Glutamatergic neuron (in vitro differentiated cells): ENCODE data around the gene CFL1. TPM values are rescaled to one million over a fixed set of nuclear protein-coding genes. Genes with fewer than 3 reads are reported as not detected.
A peak's percentile ranks its signal among the peaks of the same experiment; 100 is the strongest.
"Not testable (repeated sequence)": the region's sequence is repeated elsewhere in the genome, so short reads cannot be mapped to it uniquely, and the experiment has no call there.

ENCODE experiments used
- DNase-seq: peaks from one replicate; pipeline ENCODE4 v3.0.0; 2022
- H3K27ac Mint-ChIP-seq: one replicate; pipeline ENCODE4 v1.8.0; 2020; ENCODE audit warnings: mild to moderate bottlenecking, mixed read lengths, inconsistent platforms; ENCODE audit not compliant: unreplicated experiment
- H3K27me3 Mint-ChIP-seq: one replicate; pipeline ENCODE4 v1.8.0; 2020; ENCODE audit warnings: mild to moderate bottlenecking, moderate library complexity, mixed read lengths, inconsistent platforms; ENCODE audit not compliant: unreplicated experiment
- H3K36me3 Mint-ChIP-seq: one replicate; pipeline ENCODE4 v1.8.0; 2020; ENCODE audit warnings: mild to moderate bottlenecking, mixed read lengths, inconsistent platforms; ENCODE audit not compliant: unreplicated experiment
- H3K4me1 Mint-ChIP-seq: one replicate; pipeline ENCODE4 v1.8.0; 2020; ENCODE audit warnings: mild to moderate bottlenecking, low read depth, mixed read lengths, inconsistent platforms; ENCODE audit not compliant: unreplicated experiment
- H3K4me3 Mint-ChIP-seq: one replicate; pipeline ENCODE4 v1.8.0; 2020; ENCODE audit warnings: mild to moderate bottlenecking, mixed read lengths, inconsistent platforms; ENCODE audit not compliant: unreplicated experiment
- H3K9me3 Mint-ChIP-seq: one replicate; pipeline ENCODE4 v1.8.0; 2020; ENCODE audit warnings: mild to moderate bottlenecking, moderate library complexity, mixed read lengths, inconsistent platforms; ENCODE audit not compliant: unreplicated experiment
- total RNA-seq: library from RNA; stranded (reverse); fragmentation: NEBNext Ultra II Directional; extraction: Animal tissue kit (Norgen Biotek cat#: 25700); gene quantifications from one replicate; pipeline ENCODE4 v1.2.1, GENCODE V29; 2021; ENCODE audit not compliant: unreplicated experiment
- TF ChIP-seq, protein P1 (sequence below): fragments of 200-600 bp; sonication (generic); IDR thresholded peaks from one replicate; pipeline ENCODE4 v1.5.0; 2021; ENCODE audit not compliant: partially characterized antibody, unreplicated experiment

CFL1 gene
- total RNA-seq, 1 donor from 2014 or later, result 1,294 TPM

DNA sequence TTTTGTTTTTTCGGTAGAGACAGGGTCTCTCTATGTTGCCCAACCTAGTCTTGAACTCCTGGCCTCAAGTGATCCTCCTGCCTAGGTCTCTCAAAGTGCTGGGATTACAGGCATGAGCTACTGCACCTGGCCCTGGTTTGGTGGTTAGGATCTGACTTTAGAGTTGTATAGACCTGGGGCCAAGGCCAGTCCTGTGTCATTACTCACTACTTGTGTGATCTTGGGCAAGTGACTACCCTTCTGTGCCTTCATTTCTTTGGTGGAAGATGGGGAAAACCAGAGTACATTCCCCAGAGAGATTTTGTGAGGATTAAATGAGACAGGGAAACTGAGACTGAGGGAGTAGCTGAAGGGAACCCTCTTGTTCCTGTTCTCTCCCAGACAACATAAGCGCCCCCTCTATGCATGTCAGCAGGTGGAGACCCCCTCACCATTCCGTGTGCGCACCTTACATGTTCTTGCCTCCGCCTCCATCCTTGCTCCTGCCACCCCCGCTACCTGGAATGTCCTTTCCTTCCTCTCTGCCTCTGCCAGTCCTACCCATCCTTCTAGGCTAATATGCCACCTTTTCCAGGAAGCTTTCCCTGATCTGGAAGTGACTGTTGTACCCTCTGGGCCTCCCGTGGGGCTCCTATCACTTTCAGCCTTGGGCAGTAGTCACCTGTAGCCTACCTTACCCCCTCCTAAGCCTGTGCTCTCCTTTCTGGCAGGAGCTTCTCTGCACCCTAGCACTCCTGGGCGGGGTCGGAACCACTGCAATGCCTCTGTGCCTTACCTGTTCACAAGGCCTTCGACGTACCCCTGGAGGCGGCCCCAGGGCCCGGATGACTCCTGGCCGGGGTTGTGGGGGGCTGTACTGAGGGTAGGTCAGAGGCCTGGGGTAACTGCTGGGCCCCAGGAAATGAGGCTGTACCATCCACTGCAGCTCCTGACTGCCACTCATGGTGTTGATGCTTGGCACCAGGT, 38.3 kb upstream of the CFL1 start:
- Mint-ChIP-seq H3K27ac (no peak overlapping the region), H3K4me3 (no peak overlapping the region), H3K9me3 (peaks cover 7% of the 10 kb centered on the region), H3K27me3 (peaks cover 13% of the 10 kb centered on the region), H3K4me1 (peaks cover 9% of the 10 kb centered on the region), H3K36me3 (no peaks in the 10 kb centered on the region)
- DNase-seq, result no peak
- TF ChIP-seq, protein P1, sequence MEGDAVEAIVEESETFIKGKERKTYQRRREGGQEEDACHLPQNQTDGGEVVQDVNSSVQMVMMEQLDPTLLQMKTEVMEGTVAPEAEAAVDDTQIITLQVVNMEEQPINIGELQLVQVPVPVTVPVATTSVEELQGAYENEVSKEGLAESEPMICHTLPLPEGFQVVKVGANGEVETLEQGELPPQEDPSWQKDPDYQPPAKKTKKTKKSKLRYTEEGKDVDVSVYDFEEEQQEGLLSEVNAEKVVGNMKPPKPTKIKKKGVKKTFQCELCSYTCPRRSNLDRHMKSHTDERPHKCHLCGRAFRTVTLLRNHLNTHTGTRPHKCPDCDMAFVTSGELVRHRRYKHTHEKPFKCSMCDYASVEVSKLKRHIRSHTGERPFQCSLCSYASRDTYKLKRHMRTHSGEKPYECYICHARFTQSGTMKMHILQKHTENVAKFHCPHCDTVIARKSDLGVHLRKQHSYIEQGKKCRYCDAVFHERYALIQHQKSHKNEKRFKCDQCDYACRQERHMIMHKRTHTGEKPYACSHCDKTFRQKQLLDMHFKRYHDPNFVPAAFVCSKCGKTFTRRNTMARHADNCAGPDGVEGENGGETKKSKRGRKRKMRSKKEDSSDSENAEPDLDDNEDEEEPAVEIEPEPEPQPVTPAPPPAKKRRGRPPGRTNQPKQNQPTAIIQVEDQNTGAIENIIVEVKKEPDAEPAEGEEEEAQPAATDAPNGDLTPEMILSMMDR, result no peak

DNA sequence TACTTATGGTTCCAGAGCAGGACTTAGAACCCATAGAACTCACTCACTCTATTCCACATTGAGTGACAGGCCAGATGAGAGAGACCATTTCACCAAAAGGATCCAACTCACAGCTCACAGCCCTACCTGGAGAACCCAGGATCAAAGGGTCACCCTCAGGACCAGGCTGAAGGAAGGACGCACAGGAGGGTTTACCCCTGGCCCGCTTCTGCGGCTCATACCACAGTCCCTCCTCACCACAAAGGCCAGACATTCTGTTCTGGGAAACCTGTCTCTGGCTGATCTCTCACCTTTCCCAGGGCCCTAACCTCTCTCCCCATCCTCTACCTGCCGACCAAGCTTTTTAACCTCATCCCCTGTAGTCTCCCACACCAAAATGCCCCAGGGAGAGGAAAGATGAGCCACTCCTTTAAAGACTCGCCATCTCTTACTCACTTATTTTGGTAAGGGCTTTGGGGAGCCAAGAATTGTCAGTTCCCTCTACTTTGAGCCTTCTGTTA, 37.6 kb upstream of the CFL1 start:
- no peak for DNase-seq
- Mint-ChIP-seq H3K4me3 (no peak overlapping the region), H3K9me3 (peaks cover 5% of the 10 kb centered on the region), H3K36me3 (no peaks in the 10 kb centered on the region), H3K27ac (no peak overlapping the region), H3K27me3 (peaks cover 7% of the 10 kb centered on the region), H3K4me1 (peaks cover 9% of the 10 kb centered on the region)
- TF ChIP-seq, protein P1, result no peak

GRCh38 chr11:65894034-65894591, 36.1 kb upstream of the CFL1 start:
- Mint-ChIP-seq H3K36me3 (no peaks in the 10 kb centered on the region), H3K27ac (no peak overlapping the region), H3K4me1 (peaks cover 18% of the 10 kb centered on the region), H3K27me3 (peaks cover 14% of the 10 kb centered on the region), H3K9me3 (peaks cover 13% of the 10 kb centered on the region), H3K4me3 (no peak overlapping the region)
- TF ChIP-seq, protein P1, result no peak
- no peak for DNase-seq

- Mint-ChIP-seq H3K36me3 (no peaks in the 10 kb centered on the region), H3K27ac (peak overlapping the region; percentile 41), H3K4me1 (peaks cover 23% of the 10 kb centered on the region), H3K4me3 (peak overlapping the region; percentile 74), H3K27me3 (peaks cover 21% of the 10 kb centered on the region), H3K9me3 (peaks cover 18% of the 10 kb centered on the region)
- DNase-seq, result no peak
- TF ChIP-seq, protein P1, result no peak
Measured at GRCh38 chr11:65892661-65893317, 34.8 kb upstream of the CFL1 start.

GRCh38 chr11:65892137-65892540, 34.2 kb upstream of the CFL1 start:
- peak overlapping the region; percentile 41 for H3K27ac Mint-ChIP-seq
- H3K36me3 Mint-ChIP-seq, DNase-seq: not testable (repeated sequence)
- H3K9me3 Mint-ChIP-seq, result peaks cover 18% of the 10 kb centered on the region
- H3K27me3 Mint-ChIP-seq, result peaks cover 22% of the 10 kb centered on the region
- H3K4me1 Mint-ChIP-seq, result peaks cover 23% of the 10 kb centered on the region
- H3K4me3 Mint-ChIP-seq, result peak overlapping the region; percentile 74
